ENCODE results near the gene PRSS36. TPM values are rescaled to one million over a fixed set of nuclear protein-coding genes. Genes with fewer than 3 reads are reported as not detected.

PRSS36 gene
- total RNA-seq, 1 donor from 2014 or later = 0.52 TPM

Small RNAs within 50 kb of the gene (small RNA-seq; reads per million reads assigned to genes)
- gene AC009088.4 = not detected
- gene NDUFA3P6 = not detected

Other genes with a start within 250 kb of the PRSS36 start
- gene FBXL19, start 226.5 kb downstream of the PRSS36 start, total RNA-seq = 5.2 TPM
- 9.4 TPM for gene ORAI3, start 201.0 kb downstream of the PRSS36 start, total RNA-seq
- gene SETD1A, start 192.3 kb downstream of the PRSS36 start, total RNA-seq = 3.7 TPM
- 12.5 TPM for gene HSD3B7, start 164.9 kb downstream of the PRSS36 start, total RNA-seq
- not detected for gene STX1B, start 139.4 kb downstream of the PRSS36 start, total RNA-seq
- gene STX4, start 116.5 kb downstream of the PRSS36 start, total RNA-seq = 19.3 TPM
- 5.7 TPM for gene ZNF668, start 75.8 kb downstream of the PRSS36 start, total RNA-seq
- 9.4 TPM for gene ZNF646, start 75.6 kb downstream of the PRSS36 start, total RNA-seq
- gene PRSS53, start 61.1 kb downstream of the PRSS36 start, total RNA-seq = 2.6 TPM
- 34.4 TPM for gene VKORC1, start 55.3 kb downstream of the PRSS36 start, total RNA-seq
- 8.9 TPM for gene BCKDK, start 41.7 kb downstream of the PRSS36 start, total RNA-seq
- gene KAT8, start 32.4 kb downstream of the PRSS36 start, total RNA-seq = 43.3 TPM
- gene PRSS8, start 14.3 kb downstream of the PRSS36 start, total RNA-seq = not detected
- 40.2 TPM for gene FUS, start 30.1 kb upstream of the PRSS36 start, total RNA-seq
- 27.1 TPM for gene PYCARD, start 52.7 kb upstream of the PRSS36 start, total RNA-seq
- gene TRIM72, start 64.1 kb upstream of the PRSS36 start, total RNA-seq = 45.4 TPM
- gene PYDC1, start 67.1 kb upstream of the PRSS36 start, total RNA-seq = not detected
- gene ITGAM, start 109.9 kb upstream of the PRSS36 start, total RNA-seq = 8.4 TPM
- gene ITGAX, start 205.1 kb upstream of the PRSS36 start, total RNA-seq = 1.0 TPM
- gene ITGAD, start 243.3 kb upstream of the PRSS36 start, total RNA-seq = under 0.01 TPM